Activated CD8-positive, alpha-beta memory T cell treated with anti-CD3 and anti-CD28 coated beads, Interleukin-2, amount 50 U/mL, for 1 hour (primary cell): ENCODE measurements around the gene ATP1B4.
"Not testable (repeated sequence)": the region's sequence is repeated elsewhere in the genome, so short reads cannot be mapped to it uniquely, and the experiment has no call there.

Experiments used
- DNase-seq: peaks from one replicate; pipeline ENCODE4 v3.0.0-alpha.2; 2020; ENCODE audit errors: extremely low read depth

The ATP1B4 gene

DNA sequence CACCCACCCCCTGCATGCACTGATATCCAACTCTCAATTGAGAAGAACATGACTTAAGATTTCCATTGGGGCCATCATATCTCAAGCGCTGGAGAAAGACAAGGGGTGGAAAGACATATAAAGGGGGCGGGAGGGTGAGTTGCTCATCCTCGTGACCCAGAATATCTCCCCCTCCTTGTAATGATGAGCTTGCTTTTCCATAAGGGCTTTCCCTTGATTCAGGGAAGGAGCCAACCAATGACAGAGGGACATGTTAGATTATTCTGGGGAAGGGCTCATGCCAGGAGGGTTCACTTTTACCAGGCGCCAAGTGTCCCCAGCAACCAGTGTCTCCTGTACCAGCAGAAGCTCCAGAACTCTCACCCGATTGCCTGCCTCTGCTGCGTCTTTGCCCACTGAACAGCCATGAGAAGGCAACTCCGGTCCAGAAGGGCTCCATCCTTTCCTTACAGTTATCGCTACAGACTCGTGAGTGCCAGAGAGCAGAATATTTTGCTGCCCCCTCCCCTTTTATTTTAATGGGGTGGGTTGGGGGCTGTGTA is at the start of gene ATP1B4:
ATP1B4 (plus strand) TSS at position 326 of the 542 bp plus-strand sequence; CDS start at position 406, 80 bp downstream.
- DNase-seq = no peak

DNA sequence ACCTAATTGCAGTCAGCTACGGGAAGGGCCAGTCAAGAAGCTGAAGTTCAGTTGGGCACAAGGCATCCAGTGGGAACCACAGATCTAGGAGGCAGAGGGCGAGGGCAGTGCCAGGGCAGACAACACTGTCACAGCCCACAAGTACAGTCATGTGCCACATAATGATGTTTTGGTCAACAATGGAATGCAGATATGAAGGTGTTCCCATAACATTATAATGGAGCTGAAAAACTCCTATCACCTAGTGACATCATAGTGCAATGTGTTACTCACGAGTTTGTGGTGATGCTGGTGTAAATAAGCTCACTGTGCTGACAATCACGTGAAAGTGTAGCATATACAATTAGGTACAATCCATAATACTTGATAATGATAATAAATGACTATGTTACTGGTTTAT is 46.1 kb upstream of the ATP1B4 start:
- DNase-seq = no peak

DNA sequence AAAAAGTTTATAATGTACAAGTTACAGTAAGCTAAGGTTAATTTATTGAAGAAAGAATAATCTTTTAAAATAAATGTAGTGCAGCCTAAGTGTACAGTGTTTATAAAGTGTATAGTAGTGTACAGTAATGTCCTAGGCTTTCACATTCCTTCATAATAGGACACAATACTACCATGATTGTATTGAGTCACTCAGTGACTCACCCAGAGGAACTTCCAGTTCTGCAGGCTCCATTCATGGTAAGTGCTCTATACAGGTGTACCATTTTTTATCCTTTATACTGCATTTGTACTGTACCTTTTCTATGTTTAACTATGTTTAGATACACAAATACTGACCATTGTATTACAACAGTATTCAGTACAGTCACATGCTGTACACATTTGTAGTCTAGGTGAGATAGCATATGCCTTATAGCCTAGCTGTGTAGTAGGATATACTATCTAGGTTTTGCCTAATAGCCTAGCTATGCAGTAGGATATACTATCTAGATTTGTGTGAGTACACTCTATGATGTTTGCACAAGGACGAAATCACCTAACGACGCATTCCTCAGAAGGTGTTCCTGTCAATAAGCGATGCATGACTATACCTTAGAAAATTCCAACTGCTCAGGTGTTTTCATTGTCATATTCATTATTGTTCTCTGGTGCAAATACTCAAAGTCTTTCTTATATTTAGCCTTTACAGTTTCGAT is 45.2 kb upstream of the ATP1B4 start:
- DNase-seq = no peak

DNA sequence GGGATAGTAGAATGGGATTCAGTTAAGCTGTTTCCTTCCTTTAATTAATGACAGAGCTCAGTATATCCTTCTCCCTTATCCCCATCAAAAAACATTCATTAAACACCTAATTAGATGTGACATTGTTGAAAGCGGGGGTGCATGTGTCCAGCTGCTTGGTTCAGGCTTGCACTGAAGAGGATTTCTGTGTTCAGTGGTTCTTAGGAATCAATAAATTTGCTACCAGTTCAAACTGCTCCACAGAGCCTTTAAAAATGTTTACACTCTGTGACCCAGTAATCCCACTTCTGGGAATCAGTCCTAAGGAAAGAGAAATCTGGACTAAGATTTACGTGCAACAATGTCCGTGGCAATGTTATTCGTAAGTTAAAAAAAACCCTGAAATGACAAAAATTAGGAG is 43.5 kb upstream of the ATP1B4 start:
- DNase-seq = no peak

DNA sequence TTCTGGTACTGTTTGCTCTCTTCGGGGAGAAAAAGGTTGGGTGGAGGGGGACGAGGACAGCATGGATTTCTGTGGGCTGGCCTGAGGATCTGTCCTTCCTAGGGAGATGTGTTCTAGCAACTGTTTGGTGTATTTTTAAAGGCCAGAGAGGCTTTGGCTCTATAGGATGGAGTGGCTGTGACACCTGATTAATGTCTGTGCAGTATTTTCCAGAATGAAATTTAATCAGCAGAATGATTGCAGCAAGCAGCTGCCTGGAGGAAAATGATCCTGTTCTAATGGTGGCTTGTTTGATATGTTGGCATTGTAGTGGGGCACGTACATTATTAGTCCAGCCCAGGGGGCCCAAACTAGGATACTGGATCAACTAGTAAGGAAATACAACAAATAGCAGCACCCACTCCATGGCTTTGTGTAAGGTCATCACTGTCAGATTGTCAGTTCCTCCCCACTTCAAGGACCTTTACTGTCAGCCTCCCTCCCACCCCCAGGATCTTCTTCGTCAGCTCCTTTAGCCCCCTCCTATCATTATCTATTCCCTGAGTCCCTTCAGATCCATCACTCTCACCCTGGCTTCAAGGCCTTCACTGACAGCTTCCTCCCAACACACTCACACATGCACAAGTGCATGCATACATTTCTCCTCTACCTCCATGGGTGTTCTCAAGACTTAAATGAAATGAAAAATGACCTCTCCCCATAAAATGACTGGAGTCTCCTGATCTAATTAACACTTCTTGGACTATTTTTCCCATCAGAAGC is 40.2 kb upstream of the ATP1B4 start:
- no peak for DNase-seq

DNA sequence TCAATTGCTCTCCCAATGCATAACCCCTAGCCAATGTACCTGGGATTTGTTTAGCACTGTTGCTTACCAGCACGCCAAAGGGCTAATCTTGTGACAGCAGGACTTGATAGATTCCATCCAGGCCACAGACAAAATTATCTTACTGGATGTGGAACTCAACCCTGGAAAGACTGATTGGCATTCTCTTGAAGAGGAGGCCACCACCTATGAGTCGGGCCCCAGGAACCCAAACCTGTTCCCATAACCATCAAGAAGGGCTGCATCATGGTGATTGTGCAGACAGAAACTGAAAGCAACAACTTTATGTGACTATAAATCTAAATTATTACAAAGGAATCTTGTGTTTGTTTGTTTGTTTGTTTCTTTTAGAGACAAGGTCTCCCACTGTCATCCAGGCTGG is 30.8 kb upstream of the ATP1B4 start:
- DNase-seq = no peak

DNA sequence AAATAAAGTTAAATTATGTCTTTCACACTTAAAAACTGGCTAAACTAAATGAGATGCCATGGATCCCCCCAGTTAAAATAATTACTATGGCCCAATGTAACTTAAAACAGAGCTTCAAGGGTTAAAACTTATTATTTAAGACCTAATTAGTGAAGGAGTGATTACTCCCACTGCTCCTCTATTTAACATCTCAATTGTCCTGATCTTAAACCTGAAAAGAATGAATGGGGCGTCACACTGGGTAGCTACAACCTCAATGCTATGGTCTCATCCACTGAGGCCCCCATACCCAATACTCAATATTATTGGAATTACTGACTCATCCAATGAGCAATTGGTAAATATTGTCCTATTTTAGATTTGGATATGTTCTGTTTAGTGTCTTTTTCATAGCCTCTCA is 29.5 kb upstream of the ATP1B4 start:
- DNase-seq = no peak

DNA sequence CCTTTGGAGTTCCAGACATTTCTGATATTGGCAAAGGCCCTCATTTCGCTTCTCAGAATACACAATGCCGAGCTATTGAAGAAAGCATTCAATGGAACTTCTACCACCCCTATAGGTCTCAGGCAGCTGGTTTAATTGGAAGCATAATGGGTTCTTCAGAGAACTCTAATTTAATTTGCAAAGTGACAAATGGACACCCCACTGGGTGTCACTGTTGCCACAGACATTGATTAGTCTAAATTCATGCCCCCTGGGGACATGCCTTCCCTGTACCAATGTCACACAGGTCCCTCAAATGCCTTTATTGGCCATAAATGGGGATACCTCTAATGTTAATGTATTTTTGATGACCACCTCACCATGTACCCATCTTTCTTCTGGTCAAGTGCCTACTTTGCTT is 27.7 kb upstream of the ATP1B4 start:
- no peak for DNase-seq

DNA sequence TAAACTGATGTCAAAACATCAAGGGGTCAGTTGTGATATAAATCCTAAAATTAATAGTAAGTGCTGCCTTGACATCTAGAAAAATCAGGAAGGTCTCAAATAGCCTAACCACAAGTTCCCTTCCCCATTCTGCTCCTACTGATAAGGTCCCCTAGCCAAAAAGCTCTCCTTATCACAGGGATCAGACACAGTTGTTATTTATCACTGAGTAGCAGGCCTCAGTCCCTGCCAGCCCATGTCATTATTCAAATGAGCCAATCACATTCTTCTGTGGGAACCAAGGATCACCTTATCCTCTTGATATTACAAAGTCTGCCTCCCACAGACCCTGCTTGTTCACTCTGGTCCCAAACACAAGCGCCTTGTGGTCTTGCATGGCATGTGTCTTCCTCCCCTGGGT is 27.3 kb upstream of the ATP1B4 start:
- DNase-seq = no peak

DNA sequence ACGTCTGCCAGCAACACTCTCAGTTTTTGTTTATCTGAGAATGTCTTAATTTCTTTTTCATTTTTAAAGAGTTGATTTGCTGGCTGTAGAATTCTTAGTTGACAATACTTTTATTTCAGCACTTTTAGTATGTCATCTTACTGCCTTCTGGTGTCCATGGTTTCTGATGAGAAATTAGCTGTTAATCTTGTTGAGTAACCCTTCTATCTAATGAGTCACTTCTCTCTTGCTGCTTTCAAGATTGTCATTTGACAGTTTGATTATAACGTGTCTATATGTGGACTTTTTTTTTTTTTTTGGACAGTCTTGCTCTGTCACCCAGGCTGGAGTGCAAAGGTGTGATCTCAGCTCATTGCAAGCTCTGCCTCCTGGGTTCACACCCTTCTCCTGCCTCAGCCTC is 26.6 kb upstream of the ATP1B4 start:
- DNase-seq = no peak

DNA sequence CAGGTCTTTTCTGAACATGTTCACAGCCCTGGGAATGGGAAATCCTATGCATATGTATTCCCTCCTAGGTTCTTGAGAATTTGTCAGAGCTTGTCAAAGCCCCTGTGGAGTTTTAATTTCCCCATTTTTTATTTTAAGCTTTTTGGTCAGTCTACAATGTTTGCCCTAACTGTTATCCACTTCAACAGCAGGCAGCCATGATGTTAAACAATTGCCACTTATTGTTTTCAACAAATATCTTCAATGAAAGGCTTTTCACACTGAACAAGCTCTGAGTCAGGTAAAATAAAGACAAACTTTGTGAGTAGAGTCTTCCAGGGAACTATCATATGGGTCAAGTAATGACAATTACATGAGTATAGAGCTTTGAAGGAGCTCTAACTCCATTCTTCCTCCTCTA is 25.0 kb upstream of the ATP1B4 start:
- no peak for DNase-seq

DNA sequence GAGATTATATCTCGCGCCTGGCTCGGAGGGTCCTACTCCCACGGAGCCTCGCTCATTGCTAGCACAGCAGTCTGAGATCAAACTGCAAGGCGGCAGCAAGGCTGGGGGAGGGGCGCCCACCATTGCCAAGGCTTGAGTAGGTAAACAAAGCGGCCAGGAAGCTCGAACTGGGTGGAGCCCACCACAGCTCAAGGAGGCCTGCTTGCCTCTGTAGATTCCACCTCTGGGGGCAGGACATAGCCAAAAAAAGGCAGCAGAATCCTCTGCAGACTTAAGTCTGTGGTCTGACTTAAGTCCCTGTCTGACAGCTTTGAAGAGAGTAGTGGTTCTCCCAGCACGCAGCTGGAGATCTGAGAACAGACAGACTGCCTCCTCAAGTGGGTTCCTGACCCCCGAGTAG is 17.3 kb upstream of the ATP1B4 start:
- DNase-seq = not testable (repeated sequence)

DNA sequence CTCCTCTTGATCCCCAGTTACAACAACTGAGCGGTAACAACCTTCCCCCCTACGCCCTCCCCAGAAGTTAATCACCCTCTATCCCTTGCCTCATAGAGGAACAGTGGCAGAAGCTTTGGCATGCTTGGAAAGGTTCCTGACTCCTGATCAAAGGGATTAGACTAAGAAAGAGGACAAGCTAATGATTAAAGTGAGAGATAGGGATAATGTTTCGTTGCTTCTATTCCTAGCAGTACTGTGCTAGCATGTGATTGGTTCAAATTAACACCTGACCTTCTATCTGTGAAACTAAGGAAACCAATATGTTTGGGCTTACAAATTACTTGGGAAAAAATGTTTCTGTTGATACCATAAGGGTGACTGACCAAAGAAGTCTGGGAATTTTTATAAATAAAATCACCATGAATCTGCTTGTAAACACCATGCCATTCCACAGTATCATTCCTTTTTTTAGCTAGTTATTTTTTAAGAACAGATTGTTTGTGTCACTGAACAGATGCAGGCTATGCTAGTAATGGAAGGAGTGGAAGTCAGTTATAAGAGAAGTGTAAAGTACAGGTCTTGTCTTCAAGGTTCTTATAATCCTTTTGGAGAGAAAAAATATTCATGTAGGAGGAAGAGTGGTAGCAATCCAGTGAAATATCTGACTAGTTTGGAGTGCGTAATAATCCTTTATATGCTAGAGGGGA is 11.3 kb upstream of the ATP1B4 start:
- DNase-seq = no peak

DNA sequence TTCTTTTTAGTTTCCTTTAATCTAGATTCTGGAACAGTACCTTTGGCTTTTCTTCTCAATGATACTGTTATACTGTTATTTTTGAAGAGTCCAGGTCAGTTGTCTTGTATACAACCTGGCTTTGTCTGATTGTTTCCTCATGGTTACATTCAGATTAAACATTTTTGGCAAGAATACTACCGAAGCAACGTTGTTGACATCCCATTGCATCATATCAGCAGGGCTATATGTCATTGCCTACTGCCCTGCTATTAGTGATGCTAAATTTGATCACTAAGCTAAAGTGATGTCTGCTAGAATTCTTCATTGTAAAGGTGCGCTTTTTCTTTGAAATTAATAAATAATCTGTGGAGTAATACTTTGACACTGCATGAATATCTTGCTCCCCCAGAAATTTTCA is 5.8 kb upstream of the ATP1B4 start:
- DNase-seq = no peak

DNA sequence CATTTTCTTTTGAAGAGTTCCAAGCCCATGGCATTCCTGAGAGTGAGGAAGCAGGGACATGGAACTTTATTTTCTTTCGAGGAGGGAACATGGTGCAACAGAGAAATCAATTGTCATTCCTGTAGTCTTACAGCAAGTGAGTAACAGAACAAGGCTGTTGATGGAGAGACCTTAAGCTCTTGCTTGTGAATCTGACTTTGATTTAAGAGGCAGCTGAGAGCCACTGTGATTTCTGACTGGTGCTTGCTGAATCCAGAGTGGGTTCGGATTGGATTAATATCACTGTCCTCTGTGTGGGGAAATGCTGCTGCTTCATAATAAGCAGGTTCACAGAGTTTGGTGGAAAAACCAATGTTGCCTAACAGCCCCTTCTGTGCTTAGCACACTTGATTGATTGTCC is 4.7 kb upstream of the ATP1B4 start:
- DNase-seq = no peak

DNA sequence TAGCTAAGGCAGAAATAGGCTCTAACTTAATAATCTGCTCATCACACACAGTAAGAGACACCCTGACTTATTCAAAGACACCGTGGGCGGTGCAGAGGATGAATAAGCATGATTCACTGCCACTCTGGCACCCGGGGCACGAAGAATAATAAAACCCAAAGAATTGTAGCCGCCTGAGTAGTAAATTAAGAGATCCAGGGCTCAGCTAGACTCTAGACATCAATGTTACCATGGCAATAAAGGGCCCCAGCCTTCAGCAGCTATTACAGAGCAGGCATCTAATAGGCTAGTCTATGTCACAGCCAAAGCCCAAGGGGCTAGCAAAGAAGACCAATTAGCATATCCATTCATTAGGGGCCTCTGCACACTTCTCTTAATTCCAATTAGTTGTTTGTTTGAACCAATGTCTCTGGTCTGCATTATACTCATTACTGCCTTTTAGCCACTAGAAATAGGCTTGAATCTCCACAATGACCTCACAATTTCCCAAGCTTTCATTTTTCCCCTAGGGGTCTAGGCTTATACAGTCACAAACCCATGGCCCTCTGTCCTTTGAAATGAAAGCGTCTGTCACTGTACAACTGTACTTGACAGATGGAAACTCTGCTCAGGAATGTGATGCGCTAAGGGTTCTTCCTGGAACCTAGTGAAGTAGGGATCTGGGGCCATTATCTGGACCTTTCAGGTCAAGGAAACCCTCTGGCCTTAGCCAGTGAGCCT is 3.0 kb upstream of the ATP1B4 start:
- DNase-seq = no peak

DNA sequence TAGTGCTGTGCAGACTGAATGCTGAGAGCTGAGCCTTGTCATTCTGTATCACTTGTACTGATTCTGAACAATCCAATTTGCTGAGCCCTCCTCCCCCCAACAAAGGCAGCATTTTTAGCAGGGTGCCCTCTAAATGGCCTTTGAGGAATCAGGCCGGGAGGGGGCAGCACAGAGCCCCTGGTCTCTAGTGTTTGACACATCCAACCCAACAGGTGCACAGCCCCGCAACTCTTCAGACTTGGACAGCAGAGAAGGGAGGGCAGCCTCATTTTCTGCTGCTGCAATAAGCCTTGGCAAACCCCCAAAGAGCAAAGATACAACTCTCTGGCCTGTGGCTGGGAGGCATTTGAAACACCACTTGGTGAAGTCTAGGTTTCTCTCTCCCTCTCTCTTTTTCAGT is 3.4 kb downstream of the ATP1B4 start:
- no peak for DNase-seq

DNA sequence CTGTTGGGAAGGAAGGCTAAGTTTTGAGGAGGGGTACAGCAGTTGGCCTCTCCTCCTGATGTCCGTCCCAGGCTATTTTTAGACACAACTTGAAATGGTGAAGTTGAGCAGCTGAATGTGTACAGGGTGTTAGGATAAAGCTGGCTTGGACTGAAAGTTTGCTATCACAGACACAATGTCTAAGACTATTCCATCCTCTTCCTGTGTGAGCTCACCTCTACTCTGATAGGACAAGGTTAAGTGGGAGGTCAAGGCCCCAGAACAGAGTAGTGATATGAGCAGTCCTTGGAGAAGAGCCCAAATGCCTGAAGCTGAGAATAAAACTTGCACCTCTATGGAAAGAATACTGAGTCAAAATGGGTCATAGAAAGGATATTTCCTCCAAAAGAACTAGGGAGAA is 4.1 kb downstream of the ATP1B4 start:
- no peak for DNase-seq

DNA sequence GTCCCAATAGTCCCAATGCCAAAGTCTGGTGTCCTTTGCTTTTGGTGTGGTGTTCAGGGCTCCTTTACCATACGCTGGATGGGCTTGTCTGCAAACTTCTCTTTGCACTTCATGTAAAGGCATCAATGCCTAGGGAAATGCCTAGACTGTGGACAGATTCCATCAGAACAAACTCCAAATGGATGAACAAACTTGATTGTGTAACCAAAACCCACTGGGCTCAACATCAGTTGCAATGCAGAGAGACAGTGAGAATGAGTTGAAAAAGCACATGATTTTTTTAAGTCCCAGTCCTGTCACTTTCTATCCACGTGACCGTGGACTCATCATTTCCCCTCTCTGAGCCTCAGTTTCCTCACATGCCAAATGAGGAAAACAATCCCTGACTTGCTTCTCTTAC is 4.9 kb downstream of the ATP1B4 start:
- no peak for DNase-seq

DNA sequence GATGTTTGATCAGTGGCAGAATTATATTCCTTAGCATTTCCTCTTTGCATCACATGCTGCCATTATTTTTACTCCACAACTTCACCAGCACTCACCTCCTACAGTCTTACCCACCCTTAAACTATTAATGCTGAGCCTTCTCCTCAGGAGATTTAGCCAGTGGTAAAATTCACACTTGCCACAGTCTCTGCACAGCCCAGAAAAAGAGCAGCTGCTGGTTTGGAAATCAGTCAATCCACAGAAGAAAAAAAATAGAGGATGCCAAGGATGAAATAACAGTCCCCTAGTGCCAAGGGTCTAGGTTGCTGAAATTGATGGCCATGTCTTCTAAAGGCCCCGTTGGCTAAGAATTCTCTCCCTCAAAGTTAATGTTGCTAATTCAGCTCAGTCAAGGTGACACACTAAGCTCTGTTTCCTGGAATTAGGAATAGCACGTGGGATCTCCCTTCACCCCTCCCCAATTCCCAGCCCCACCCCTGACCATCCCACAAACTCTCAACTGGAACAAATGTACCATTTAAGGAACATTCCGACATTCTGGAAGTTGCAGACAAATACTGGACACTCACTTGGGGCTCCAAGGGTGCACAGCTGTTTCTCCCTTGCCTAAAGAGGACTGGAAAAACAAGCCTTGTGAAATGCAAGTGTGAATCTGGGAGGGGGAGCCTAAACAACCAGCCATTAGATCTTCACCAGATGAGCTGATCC is 5.7 kb downstream of the ATP1B4 start:
- no peak for DNase-seq

DNA sequence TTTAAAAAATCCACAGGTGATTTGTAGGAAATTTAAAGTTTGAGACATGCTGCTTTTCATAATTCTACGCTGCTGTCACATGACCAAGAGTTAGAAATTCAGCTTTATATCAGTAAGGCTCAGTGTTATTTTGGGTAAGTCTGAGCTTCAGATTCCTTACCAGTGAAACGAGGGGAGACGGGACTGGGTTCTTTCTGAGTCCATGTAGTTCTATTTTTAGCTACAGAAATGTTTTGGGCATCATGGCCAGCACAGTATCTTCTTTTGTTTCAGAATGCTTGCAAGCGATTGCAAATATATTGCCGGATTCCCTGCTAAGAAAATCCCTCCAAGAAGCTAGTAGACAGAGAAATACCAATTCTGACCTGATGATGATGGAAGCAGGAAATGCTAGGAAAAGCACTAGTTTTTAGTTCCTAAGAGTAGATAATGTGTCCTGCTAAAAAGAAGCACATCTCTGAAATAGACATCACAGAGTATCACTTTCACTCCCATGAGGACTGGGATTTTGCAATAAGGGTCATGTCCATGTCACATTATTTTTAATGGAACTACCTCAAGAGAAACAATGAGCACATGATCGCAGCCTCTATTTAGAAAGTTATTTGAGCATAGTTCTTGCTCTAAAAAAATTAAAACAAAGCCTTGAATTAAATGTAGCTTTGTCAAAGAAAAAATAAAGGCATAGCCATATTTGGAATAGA is 10.9 kb downstream of the ATP1B4 start:
- DNase-seq = no peak
